ENCODE measurements around the gene CLSTN2. TPM values are rescaled to one million over a fixed set of nuclear protein-coding genes. Genes with fewer than 3 reads are reported as not detected.

CLSTN2 gene
- total and polyA plus RNA-seq, 2 of the 4 experiments (the other 2 are of a cell fraction): under 0.01 to 0.07 TPM

- no peak overlapping the region for H2BK15ac ChIP-seq (ENCODE audit: low read depth, low read length)
- no peak overlapping the region for H2BK120ac ChIP-seq (ENCODE audit: low read depth, low read length)
- no peak overlapping the region for H3K23ac ChIP-seq (ENCODE audit: low read depth, low read length)
- ChIA-PET POLR2A (ENCODE audit: unreplicated experiment) (interaction anchor here (0.6 kb wide), 1 partner anchor 21 kb away, joined by 4 read pairs; no protein-coding TSS in a partner anchor), CTCF (no interaction called here)
- H3K27me3 ChIP-seq (ENCODE audit: control insufficient read depth, insufficient read depth, low read length): no peaks in the 10 kb centered on the region
- no peak overlapping the region for H3K27ac ChIP-seq (ENCODE audit: insufficient read depth, low read length)
- no peak overlapping the region for H3K4me2 ChIP-seq (ENCODE audit: low read depth, low read length)
- H3K14ac ChIP-seq (replicated peaks; ENCODE audit: low read depth, low read length): no peak overlapping the region
- no peaks in the 10 kb centered on the region for H3K79me1 ChIP-seq (ENCODE audit: low read depth in 1 of 2, low read length in 2 of 2)
- H3K4ac ChIP-seq (ENCODE audit: low read depth, low read length): no peak overlapping the region
- H3K4me3 ChIP-seq (ENCODE audit: insufficient read depth, low read depth, low read length): no peak overlapping the region
- intact Hi-C loops (cut with micrococcal nuclease) (no loop called here), in situ Hi-C loops (cut with MboI; ENCODE audit: low sequenced_read_pairs) (no loop called here), dilution Hi-C loops (cut with HindIII; ENCODE audit: low sequenced_read_pairs, unreplicated experiment) (no loop called here)
- no peak overlapping the region for H2BK20ac ChIP-seq (ENCODE audit: low read depth, low read length)
- H2AFZ ChIP-seq (replicated peaks; ENCODE audit: low read length, poor library complexity): no peak overlapping the region
- H3K18ac ChIP-seq (ENCODE audit: low read depth, low read length): no peak overlapping the region
- no peaks in the 10 kb centered on the region for H3K4me1 ChIP-seq (ENCODE audit: control insufficient read depth, insufficient read depth, low read length)
- no peak overlapping the region for H2AK9ac ChIP-seq (replicated peaks; ENCODE audit: low read depth, low read length, poor library complexity)
- H3K9ac ChIP-seq (ENCODE audit: low read depth, low read length): no peak overlapping the region
- H4K5ac ChIP-seq (ENCODE audit: low read depth, low read length): no peak overlapping the region
- TF ChIP-seq NFE2L2 (IDR thresholded peaks at IDR 0.05; ENCODE audit: low read depth, low read length): no peak
- no peak for TF ChIP-seq SMC3 (IDR thresholded peaks at IDR 0.05; ENCODE audit: low read depth, low read length)
- no peak for TF ChIP-seq RCOR1 (IDR thresholded peaks at IDR 0.05; ENCODE audit: insufficient replicate concordance, low read length)
- TF ChIP-seq RAD21 (IDR thresholded peaks at IDR 0.05; ENCODE audit: low read length): no peak
- TF ChIP-seq CTCF (conservative IDR thresholded peaks at IDR 0.05; ENCODE audit: low read depth, low read length): no peak
- no peak for TF ChIP-seq POLR2A (IDR thresholded peaks at IDR 0.05; ENCODE audit: low read depth, low read length)
- TF ChIP-seq USF2 (IDR thresholded peaks at IDR 0.05; ENCODE audit: low read depth, low read length): no peak
- TF ChIP-seq CHD1 (IDR thresholded peaks at IDR 0.05; ENCODE audit: low read depth, low read length): no peak
- no peak for TF ChIP-seq MXI1 (IDR thresholded peaks at IDR 0.05; ENCODE audit: borderline replicate concordance, low read depth, low read length)
- TF ChIP-seq FOS (IDR thresholded peaks at IDR 0.05; ENCODE audit: low read depth, low read length): no peak
- TF ChIP-seq MAZ (IDR thresholded peaks at IDR 0.05; ENCODE audit: borderline replicate concordance, low read depth, low read length): no peak
- BruUV-seq (replicated peaks): no TSS peak
- H3K9me3 ChIP-seq (ENCODE audit: control insufficient read depth, insufficient read depth, low read length): no peaks in the 10 kb centered on the region; the same call in 1 of the 2 replicates
- no peaks in the 10 kb centered on the region for H3K9me1 ChIP-seq (ENCODE audit: insufficient read depth, low read length)
- no peak for ATAC-seq (ENCODE audit: low read depth)
- no peak overlapping the region for H2BK5ac ChIP-seq (ENCODE audit: low read depth, low read length, poor library complexity, severe bottlenecking)
- no CpG with 5 or more reads among the region's 1 CpG for WGBS, 2 experiments (ENCODE audit: extremely low coverage in 2 of 2, insufficient read length in 1 of 2)
- no peaks in the 10 kb centered on the region for H4K20me1 ChIP-seq (ENCODE audit: insufficient read depth, low read length)
- no peak overlapping the region for H2AK5ac ChIP-seq (ENCODE audit: low read depth, low read length)
- no peaks in the 10 kb centered on the region for H3K36me3 ChIP-seq (ENCODE audit: control insufficient read depth, insufficient read depth, low read length)
- no peak for DNase-seq
- no peak overlapping the region for H4K8ac ChIP-seq (ENCODE audit: low read depth in 2 of 2, low read length in 2 of 2)
- H4K91ac ChIP-seq (ENCODE audit: insufficient read depth, low read depth, low read length): no peak overlapping the region
- no peak overlapping the region for H3K56ac ChIP-seq (ENCODE audit: extremely low read depth, insufficient read depth, low read length)
Observed at GRCh38 chr3:140170612-140171011, 235.6 kb downstream of the CLSTN2 start.

Measured in IMR-90 (cell line).